HG02840 (cell line): ENCODE data around the gene TIAM1.

Source experiments
- ATAC-seq: cut with Tn5 transposase; IDR thresholded peaks from one replicate; pipeline ENCODE4 v1.9.1; 2021; ENCODE audit warnings: mild to moderate bottlenecking, moderate library complexity, moderate number of reproducible peaks; ENCODE audit not compliant: unreplicated experiment, low FRiP score

The TIAM1 gene

GRCh38 chr21:31354604-31355443 lies 10.8 kb upstream of the TIAM1 start:
- no peak for ATAC-seq

DNA sequence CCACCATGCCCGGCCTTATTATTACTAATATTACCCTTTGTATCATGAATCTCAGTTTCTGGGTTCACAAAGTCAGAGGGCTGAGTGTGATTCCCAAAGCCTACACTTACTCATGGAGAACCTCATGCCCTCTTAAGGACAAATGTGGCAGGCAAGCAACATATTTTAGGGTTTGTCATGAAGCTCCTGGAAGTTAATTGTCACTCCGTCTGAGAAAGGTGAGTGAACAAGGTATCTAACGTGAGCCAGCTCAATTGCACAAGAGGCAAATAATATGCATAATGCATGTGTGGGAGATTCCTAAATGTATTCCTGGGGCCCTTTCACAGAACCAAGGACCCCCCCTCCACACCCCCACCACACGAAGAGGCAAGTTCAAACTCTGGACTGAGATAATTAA lies 10.1 kb upstream of the TIAM1 start:
- no peak for ATAC-seq

- no peak for ATAC-seq
These were observed 8.8 kb upstream of the TIAM1 start for GRCh38 chr21:31352836-31353235.

- no peak for ATAC-seq
These were observed 7.9 kb upstream of the TIAM1 start for GRCh38 chr21:31351960-31352359.

- no peak for ATAC-seq
These were observed 7.4 kb upstream of the TIAM1 start for GRCh38 chr21:31351438-31351837.

- no peak for ATAC-seq
These were observed 5.1 kb upstream of the TIAM1 start for GRCh38 chr21:31349208-31349607.

GRCh38 chr21:31348188-31348587 lies 4.1 kb upstream of the TIAM1 start:
- no peak for ATAC-seq

DNA sequence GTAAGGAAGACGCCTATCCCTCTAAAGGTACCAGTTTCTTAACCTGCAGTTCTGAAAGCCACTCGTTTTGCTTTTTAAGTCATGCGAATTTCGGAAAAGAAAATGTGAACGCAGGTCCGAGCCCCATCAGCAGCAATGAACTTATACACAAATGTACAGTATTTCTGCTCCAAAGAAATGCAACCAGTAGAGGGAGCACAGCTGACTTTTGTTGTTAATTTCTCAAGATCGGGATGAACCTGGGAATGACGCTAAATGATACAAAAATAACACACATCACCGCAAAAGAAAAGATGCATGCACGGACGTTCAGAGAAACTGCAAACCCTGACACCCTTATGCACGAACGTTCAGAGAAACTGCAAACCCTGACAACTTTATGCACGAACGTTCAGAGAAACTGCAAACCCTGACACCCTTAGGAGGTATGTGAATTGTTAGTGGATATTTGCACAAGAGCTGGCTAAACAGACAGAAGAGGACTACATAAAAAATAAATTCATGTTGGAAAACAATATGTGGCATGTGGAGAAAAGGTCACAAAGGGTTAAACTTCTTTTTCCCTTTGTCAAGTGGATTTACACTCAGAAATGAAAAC lies 3.5 kb upstream of the TIAM1 start:
- no peak for ATAC-seq

DNA sequence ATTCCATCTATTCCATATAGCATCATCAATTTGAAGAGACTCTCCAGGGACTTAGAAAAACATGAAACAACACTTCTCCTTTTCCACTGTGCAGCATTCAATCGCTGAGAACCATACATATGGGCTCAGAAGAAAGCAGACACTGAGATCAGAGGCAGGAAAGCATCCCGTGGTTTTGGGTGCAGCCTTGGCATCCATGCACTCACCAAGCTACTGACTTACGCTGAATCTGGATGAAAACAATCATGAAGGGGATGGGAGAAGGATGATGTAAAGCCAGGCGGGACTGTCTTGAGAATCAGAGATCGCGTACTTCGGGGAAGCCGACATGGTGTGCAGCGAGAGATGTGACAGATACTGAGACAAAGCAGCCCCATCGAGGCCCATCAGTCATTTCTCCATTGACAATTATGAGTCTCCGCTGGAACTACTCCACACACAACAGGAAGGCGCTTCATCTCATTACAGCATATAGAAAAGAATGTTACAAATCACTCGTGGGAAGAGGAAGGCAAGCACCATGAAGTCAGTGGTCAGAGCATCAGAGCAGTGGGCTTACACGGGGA lies 2.3 kb upstream of the TIAM1 start:
- ATAC-seq = no peak

DNA sequence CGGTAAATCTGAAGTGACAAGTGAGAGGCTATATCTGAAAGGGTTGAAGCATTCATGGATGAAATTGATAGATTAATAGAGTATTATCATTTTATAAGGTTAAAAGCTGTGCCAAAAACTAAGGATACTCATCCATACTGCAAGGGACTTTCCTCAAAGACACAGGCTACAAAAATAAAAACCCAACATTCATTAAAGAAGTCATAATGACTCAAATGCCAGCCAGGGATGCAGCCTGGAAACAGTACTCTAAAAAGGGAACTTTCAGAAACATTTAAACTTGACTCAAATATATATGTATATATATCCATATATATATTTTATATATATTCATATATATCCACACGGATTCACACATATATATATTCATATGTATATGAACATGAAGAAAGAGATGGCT lies 1.1 kb upstream of the TIAM1 start:
- ATAC-seq = no peak

DNA sequence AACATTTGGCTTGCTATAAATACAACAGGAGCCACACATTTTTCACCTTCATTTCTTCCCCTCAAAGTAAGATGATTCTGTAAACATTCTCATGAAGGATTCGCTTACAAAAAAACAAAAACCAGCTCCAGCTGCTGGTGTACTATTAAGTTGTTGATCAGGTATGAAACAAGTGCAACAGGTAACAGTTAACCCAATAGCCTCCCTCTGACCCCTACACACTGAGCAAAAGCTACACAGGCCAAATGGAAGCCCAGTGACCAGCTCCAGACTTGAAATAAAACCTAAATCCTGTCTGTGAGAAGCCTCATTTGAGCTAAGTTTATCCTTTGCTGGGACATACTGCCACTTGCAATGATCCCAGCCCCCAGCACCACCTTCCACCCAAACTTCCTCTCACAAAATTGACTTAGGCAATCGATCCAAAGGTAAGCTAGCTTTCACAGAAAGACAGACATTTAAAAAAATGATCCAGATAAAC lies 991 bp downstream of the TIAM1 start:
- no peak for ATAC-seq

DNA sequence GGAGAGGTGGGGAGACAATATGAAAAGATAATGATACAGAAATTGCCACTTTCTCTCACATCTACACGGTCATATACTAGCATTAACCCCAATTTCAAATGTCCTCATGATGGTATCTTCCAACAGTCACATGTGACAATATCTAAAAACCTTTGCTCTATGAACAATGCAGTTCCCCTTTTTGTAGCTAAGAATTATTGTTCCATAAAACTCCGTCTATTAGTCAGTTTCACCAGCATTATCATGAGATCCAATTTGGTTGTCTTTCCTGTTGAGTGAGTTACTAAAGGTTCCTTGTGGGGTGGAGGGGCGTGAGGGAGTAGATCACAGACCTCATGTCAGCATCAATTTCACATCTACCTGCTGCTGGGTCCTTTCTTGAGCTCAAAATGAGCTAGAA lies 1.7 kb downstream of the TIAM1 start:
- ATAC-seq = no peak

- no peak for ATAC-seq
These were observed 3.0 kb downstream of the TIAM1 start for GRCh38 chr21:31340942-31341487.

DNA sequence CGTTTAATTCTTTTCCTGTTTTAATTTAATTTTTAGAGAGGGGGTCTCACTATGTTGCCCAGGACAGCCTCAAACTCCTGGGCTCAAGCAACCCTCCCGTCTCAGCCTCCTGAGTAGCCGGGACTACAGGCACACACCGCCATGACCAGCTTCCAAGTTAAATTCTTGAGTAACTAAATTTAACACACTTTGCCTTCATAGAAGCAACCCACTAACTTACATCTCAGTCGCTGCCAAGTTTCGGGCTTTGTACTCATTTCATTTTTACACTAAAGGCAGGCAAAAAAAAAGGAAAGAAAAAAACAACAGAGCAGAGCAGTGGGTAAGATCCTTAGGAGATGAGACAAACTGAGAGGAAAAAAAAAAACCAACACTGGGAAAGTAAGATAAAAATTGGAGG lies 3.5 kb downstream of the TIAM1 start:
- ATAC-seq = no peak

- no peak for ATAC-seq
These were observed 4.3 kb downstream of the TIAM1 start for GRCh38 chr21:31339721-31340120.

DNA sequence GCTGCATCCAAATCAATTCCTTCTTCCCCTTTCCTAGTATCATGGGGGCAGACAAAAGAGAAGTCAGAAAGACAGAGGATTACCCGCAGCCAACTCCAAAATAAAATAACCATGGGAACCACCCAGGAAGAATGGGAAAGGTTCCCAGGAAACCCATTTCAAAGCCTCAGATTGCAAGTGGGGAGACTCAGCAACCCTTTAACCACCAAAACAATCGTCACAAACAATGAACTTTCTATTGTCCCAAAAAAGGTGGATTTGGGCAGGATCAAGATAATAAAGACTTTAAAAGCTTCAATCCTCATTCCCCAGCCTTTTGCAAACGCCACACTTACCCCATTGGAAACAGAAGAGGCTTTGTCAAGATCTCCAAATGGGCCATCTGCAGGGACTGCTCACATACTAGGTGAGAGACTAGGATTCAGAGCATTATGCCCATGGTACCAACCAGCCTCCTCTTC lies 5.1 kb downstream of the TIAM1 start:
- ATAC-seq = no peak

DNA sequence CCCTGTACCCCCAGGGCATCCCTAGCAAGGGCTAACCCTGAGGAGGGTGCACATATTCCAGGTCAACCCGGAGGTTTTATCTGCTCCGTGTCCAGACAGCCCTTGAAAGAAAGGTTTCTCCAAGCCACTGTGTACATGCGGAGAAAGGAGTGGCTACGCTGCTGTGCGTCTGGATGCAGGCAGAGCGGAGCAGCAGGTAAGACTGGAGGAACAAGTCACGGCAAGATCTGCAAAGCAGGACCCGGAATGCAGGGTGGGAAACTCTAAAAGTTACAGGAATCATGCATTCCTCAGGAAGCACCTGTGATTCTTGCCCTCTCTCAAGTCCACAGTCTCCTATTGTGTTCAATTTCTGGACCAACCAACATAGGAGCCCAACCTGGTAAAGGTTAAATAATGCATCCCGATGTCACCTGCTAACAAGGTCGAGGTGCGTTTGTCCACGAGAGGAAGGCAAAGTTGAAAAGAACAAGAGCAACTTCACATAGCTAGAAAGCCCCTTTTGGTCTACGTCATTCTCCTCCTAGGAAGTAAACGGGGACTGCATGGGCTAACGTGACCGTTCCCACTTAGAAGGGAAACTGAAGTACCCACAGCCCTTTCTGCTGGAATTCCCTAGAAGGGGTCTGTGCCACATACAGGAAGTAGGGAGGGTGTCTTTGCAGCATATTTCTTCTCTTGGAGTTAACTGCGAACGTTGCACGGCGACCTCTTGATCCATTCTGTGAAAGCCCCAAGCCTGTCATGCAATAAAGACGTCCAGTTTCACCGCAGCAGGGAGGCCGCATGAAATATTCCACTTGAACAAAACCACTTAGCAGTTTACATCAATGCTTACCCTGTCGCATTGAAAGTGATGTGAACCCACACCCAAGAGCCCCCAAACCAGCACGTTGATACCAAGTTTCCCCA lies 5.8 kb downstream of the TIAM1 start:
- no peak for ATAC-seq

GRCh38 chr21:31337086-31337485 lies 7.0 kb downstream of the TIAM1 start:
- no peak for ATAC-seq

- no peak for ATAC-seq
These were observed 7.4 kb downstream of the TIAM1 start for GRCh38 chr21:31336739-31337040.

DNA sequence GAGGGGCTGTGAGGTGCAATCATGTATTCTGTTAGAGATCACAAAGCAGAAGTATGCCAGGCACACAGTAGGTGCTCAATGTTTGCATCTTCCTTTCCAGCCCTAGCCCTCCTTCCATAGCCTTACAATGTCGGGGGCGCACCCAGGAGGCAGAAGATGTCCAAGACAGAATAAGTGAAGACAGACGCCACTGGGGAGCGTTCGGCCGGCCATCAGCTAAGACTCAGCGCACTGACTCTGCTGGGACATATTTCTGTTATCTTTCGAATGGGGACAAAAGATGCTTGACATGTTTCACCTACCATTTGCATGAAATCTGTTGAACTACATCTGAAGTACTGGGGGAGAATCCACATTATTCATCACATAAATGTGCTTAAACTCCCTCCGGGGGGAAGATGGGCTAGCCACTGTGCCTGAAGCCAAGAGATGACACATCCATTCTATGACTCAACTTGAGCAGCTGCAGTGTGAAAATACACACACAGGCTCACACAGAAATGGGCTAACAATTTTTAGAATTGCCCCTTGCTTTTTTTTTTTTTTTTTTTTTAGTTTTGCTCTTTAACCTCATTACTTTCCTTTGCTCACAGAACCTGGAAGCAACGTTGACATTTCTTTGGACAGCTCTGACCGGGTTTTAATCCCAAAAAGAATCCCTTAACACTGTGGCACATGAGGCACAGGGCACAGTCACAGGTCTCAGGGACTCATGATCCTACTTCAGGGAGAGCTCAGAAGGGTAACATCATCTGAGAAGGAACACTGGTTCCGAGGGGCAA lies 7.9 kb downstream of the TIAM1 start:
- ATAC-seq = no peak
